ENCODE data around the gene ZBTB16.

ZBTB16 gene

GRCh38 chr11:114252767-114253166, 193.3 kb downstream of the ZBTB16 start:
- no peak for DNase-seq

GRCh38 chr11:114253771-114254170, 194.3 kb downstream of the ZBTB16 start:
- no peak for DNase-seq

GRCh38 chr11:114254571-114255146, 195.1 kb downstream of the ZBTB16 start:
- DNase-seq, result no peak

GRCh38 chr11:114255289-114255688, 195.8 kb downstream of the ZBTB16 start:
- no peak for DNase-seq

GRCh38 chr11:114256176-114256966, 196.9 kb downstream of the ZBTB16 start:
- DNase-seq, result no peak

- no peak for DNase-seq
These were observed 197.4 kb downstream of the ZBTB16 start for GRCh38 chr11:114256967-114257286.

GRCh38 chr11:114257621-114258558, 198.4 kb downstream of the ZBTB16 start:
- no peak for DNase-seq

- no peak for DNase-seq
These were observed 199.2 kb downstream of the ZBTB16 start for GRCh38 chr11:114258696-114259095.

GRCh38 chr11:114259124-114259526, 199.6 kb downstream of the ZBTB16 start:
- DNase-seq, result no peak

GRCh38 chr11:114259551-114259983, 200.1 kb downstream of the ZBTB16 start:
- DNase-seq, result no peak

GRCh38 chr11:114260077-114260476, 200.6 kb downstream of the ZBTB16 start:
- DNase-seq, result no peak

GRCh38 chr11:114260483-114260882, 201.0 kb downstream of the ZBTB16 start:
- DNase-seq, result no peak

GRCh38 chr11:114261791-114262190, 202.3 kb downstream of the ZBTB16 start:
- DNase-seq, result no peak

- no peak for DNase-seq
These were observed 203.4 kb downstream of the ZBTB16 start for GRCh38 chr11:114262681-114263512.

GRCh38 chr11:114263513-114264170, 204.1 kb downstream of the ZBTB16 start:
- no peak for DNase-seq

- no peak for DNase-seq
These were observed 204.9 kb downstream of the ZBTB16 start for GRCh38 chr11:114264381-114264780.

GRCh38 chr11:114265122-114265878, 205.8 kb downstream of the ZBTB16 start:
- no peak for DNase-seq

GRCh38 chr11:114269498-114269897, 210.0 kb downstream of the ZBTB16 start:
- no peak for DNase-seq

- DNase-seq, result no peak
These were observed 211.2 kb downstream of the ZBTB16 start for GRCh38 chr11:114270531-114271270.

GRCh38 chr11:114271316-114271715, 211.8 kb downstream of the ZBTB16 start:
- DNase-seq, result no peak

- no peak for DNase-seq
These were observed 212.8 kb downstream of the ZBTB16 start for GRCh38 chr11:114272311-114272710.

Measured in GOT3 (cell line).